ENCODE data around the gene SHISA4.

Gene SHISA4

GRCh38 chr1:201888282-201889089 lies at the start of gene SHISA4:
Gene SHISA4, plus strand, starts transcription at chr1:201888898. Its CDS starts 97 bp downstream, at chr1:201888995.
- no peak for TF ChIP-seq CTCF (IDR thresholded peaks at IDR 0.05)

- no peak for TF ChIP-seq CTCF (IDR thresholded peaks at IDR 0.05)
These were observed 48.6 kb upstream of the SHISA4 start for GRCh38 chr1:201840055-201840454.

- TF ChIP-seq CTCF (IDR thresholded peaks at IDR 0.05) = no peak
These were observed 48.2 kb upstream of the SHISA4 start for GRCh38 chr1:201840490-201840889.

GRCh38 chr1:201841265-201841912 lies 47.3 kb upstream of the SHISA4 start:
- TF ChIP-seq CTCF (IDR thresholded peaks at IDR 0.05) = no peak

- TF ChIP-seq CTCF (IDR thresholded peaks at IDR 0.05) = no peak
These were observed 46.1 kb upstream of the SHISA4 start for GRCh38 chr1:201842472-201843027.

GRCh38 chr1:201845331-201846083 lies 43.2 kb upstream of the SHISA4 start:
- no peak for TF ChIP-seq CTCF (IDR thresholded peaks at IDR 0.05)

GRCh38 chr1:201847150-201847549 lies 41.5 kb upstream of the SHISA4 start:
- no peak for TF ChIP-seq CTCF (IDR thresholded peaks at IDR 0.05)
